Activated CD4-positive, alpha-beta T cell treated with anti-CD3 and anti-CD28 coated beads, Interleukin-2, Interleukin-4, amounts not matched to agents 100 ng/mL and 50 ng/mL, durations not matched to agents 16 hours and 8 hours (primary cell): ENCODE results near the gene SERPINA4.

Source experiments
- DNase-seq: peaks from one replicate; pipeline ENCODE4 v3.0.0-alpha.2; 2020; ENCODE audit warnings: low spot score

SERPINA4 gene

GRCh38 chr14:94560751-94561655 lies at the start of gene SERPINA4:
SERPINA4 (plus strand) TSS chr14:94561442; CDS start chr14:94563483, 2,041 bp downstream.
- no peak for DNase-seq

GRCh38 chr14:94514351-94514750 lies 46.9 kb upstream of the SERPINA4 start:
- no peak for DNase-seq

- no peak for DNase-seq
These were observed 45.8 kb upstream of the SERPINA4 start for GRCh38 chr14:94515426-94515825.

- no peak for DNase-seq
These were observed 45.4 kb upstream of the SERPINA4 start for GRCh38 chr14:94515856-94516255.

GRCh38 chr14:94517248-94517640 lies 44.0 kb upstream of the SERPINA4 start:
- DNase-seq = no peak

GRCh38 chr14:94517641-94518257 lies 43.5 kb upstream of the SERPINA4 start:
- no peak for DNase-seq

- DNase-seq = no peak
These were observed 39.7 kb upstream of the SERPINA4 start for GRCh38 chr14:94521375-94522114.

- DNase-seq = no peak
These were observed 39.0 kb upstream of the SERPINA4 start for GRCh38 chr14:94522115-94522724.

- DNase-seq = no peak
These were observed 38.0 kb upstream of the SERPINA4 start for GRCh38 chr14:94523265-94523664.

- no peak for DNase-seq
These were observed 37.1 kb upstream of the SERPINA4 start for GRCh38 chr14:94524093-94524492.

- no peak for DNase-seq
These were observed 30.1 kb upstream of the SERPINA4 start for GRCh38 chr14:94531187-94531586.

- no peak for DNase-seq
These were observed 28.8 kb upstream of the SERPINA4 start for GRCh38 chr14:94532447-94532846.

- no peak for DNase-seq
These were observed 25.7 kb upstream of the SERPINA4 start for GRCh38 chr14:94535506-94535905.

GRCh38 chr14:94536836-94537235 lies 24.4 kb upstream of the SERPINA4 start:
- DNase-seq = no peak

- no peak for DNase-seq
These were observed 23.0 kb upstream of the SERPINA4 start for GRCh38 chr14:94538070-94538740.

- DNase-seq = no peak
These were observed 22.1 kb upstream of the SERPINA4 start for GRCh38 chr14:94539181-94539580.

GRCh38 chr14:94540031-94540794 lies 21.0 kb upstream of the SERPINA4 start:
- no peak for DNase-seq

- DNase-seq = no peak
These were observed 19.8 kb upstream of the SERPINA4 start for GRCh38 chr14:94541234-94541975.

- DNase-seq = no peak
These were observed 19.0 kb upstream of the SERPINA4 start for GRCh38 chr14:94542111-94542810.
